Measurements from ENCODE around the gene CEMIP. TPM values are rescaled to one million over a fixed set of nuclear protein-coding genes. Genes with fewer than 3 reads are reported as not detected.

The CEMIP gene
- total and polyA plus RNA-seq, 2 experiments from 2014 or later = 0.27 to 2.1 TPM

GRCh38 chr15:80979538-80980200 is 200.5 kb downstream of the CEMIP start:
- H3K36me3 ChIP-seq (ENCODE audit: insufficient read depth) = peaks cover 12% of the 10 kb centered on the region
- H2AFZ ChIP-seq = no peak overlapping the region
- H3K4me3 ChIP-seq = no peak overlapping the region
- H3K9me2 ChIP-seq (ENCODE audit: insufficient read depth) = no peaks in the 10 kb centered on the region
- no peak for ATAC-seq
- Mint-ChIP-seq H3K4me1 (peaks cover 21% of the 10 kb centered on the region), H3K27ac (no peak overlapping the region), H3K9me3 (no peaks in the 10 kb centered on the region), H3K36me3 (ENCODE audit: low read depth) (peaks cover 41% of the 10 kb centered on the region), H3K4me3 (no peak overlapping the region), H3K27me3 (ENCODE audit: insufficient read depth, low read depth, poor library complexity) (peaks cover 7% of the 10 kb centered on the region)
- DNase-seq (ENCODE audit: low spot score) = no peak
- H3K79me2 ChIP-seq (replicated peaks; ENCODE audit: insufficient read depth) = peaks cover 61% of the 10 kb centered on the region
- H3K27ac ChIP-seq (ENCODE audit: low read depth) = peak overlapping the region; percentile 47; the same call in 1 of the 2 replicates
- H3K4me2 ChIP-seq = no peak overlapping the region
- TF ChIP-seq STAT1 (IDR thresholded peaks at IDR 0.05; ENCODE audit: unreplicated experiment) (no peak), ZNF462 (CRISPR knock-in tag; IDR thresholded peaks at IDR 0.05) (no peak), CTCF (conservative IDR thresholded peaks at IDR 0.05; ENCODE audit: low read depth in 2 of 2) (no peak), ZNF114 (CRISPR knock-in tag; IDR thresholded peaks at IDR 0.05) (no peak)
- H4K20me1 ChIP-seq (replicated peaks; ENCODE audit: insufficient read depth) = peaks cover 29% of the 10 kb centered on the region
- no peaks in the 10 kb centered on the region for H3F3A ChIP-seq (replicated peaks; ENCODE audit: low read depth)
- no peaks in the 10 kb centered on the region for H3K27me3 ChIP-seq (ENCODE audit: insufficient read depth)
- peaks cover 4% of the 10 kb centered on the region; the same call in 1 of the 2 replicates for H3K4me1 ChIP-seq (ENCODE audit: insufficient read depth)
